SW480 (cell line): ENCODE data around the gene PDZD2.
"Not testable (repeated sequence)": the region's sequence is repeated elsewhere in the genome, so short reads cannot be mapped to it uniquely, and the experiment has no call there.

Source experiments
- DNase-seq: peaks from one replicate; pipeline ENCODE4 v3.0.0-alpha.2; 2016; ENCODE audit warnings: low spot score

The PDZD2 gene

GRCh38 chr5:32102254-32102986, 463.5 kb downstream of the PDZD2 start:
- no peak for DNase-seq

GRCh38 chr5:32103521-32103920, 464.6 kb downstream of the PDZD2 start:
- no peak for DNase-seq

GRCh38 chr5:32107291-32107690, 468.4 kb downstream of the PDZD2 start:
- DNase-seq: no peak

DNA sequence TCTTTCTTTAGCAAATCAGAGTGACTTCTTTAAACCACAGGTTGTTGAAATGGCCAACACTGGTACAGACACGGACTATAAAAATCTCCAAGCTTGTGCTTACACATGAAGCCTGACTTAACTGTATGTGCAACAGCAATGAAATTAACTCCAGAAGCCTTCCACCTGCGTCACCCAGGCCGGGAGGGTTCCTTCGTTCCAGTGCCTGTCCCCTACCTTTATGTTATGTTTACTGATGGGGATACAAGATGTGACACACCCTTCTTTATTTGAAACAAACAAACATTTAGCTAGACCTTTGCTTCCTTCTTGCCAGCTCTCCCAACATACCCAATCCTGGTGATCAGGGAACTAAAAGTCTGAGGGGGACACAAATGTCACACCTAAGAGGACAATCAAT, 469.2 kb downstream of the PDZD2 start:
- no peak for DNase-seq

- DNase-seq: no peak
Observed at GRCh38 chr5:32109236-32109635, 470.3 kb downstream of the PDZD2 start.

DNA sequence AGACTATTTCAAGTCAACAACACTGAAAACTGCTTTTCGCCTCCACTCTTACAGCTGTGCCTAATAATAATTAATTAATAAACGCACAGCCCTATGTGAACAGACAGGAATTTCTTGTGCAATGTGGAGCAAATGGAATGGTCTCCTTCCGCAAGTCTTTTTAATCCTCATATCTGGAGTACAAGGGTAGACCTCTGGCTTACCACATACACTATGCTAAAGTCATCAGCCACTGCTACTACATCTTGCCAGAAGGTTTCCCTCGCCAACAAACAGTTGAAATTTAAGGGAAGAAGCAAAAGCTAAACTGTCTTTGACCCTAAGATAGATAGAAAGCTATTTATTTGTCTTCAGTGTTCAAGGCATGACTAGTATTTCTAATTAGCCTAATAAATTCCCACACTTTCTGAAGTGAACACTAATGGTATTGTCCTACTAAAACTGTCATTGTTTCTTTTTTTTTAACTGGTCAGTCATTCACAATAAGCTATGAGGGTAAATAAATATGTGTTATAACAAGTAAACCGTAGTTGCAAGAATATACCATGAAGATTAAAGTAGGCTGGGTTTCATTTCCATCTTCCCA, 471.3 kb downstream of the PDZD2 start:
- no peak for DNase-seq

GRCh38 chr5:32115985-32116384, 477.1 kb downstream of the PDZD2 start:
- DNase-seq: no peak

DNA sequence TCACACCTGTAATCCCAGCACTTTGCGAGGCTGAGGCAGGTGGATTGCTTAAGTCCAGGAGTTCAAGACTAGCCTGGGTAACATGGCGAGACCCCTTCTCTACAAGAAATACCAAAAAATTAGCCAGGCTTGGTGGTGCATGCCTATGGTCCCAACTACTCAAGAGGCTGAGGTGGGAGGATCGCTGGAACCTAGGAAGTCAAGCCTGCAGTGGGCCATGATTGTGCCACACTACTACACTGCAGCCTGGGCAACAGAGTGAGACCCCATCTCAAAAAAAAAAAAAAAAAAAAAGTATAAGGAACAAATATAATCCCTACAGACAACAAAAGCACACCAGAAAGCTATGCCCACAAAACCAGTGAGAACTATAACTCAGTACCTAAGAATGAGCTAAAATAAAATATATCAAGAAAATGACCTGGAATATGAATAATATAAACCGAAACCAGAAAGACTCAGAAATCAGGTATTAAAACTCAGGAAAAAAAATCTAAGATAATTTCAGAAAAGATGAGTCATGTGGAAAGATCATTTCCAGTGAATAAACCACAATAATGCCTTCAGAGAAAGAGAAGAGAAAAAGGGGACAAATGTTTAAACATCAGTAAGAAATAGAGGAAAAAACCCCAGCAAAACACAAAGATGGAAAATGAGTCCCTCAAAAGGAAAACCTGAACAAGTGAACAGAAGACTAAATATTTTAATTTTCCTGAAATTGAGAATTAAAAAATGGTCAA, 477.8 kb downstream of the PDZD2 start:
- DNase-seq: no peak

GRCh38 chr5:32118922-32119321, 480.0 kb downstream of the PDZD2 start:
- DNase-seq: not testable (repeated sequence)

GRCh38 chr5:32123058-32123805, 484.3 kb downstream of the PDZD2 start:
- no peak for DNase-seq

DNA sequence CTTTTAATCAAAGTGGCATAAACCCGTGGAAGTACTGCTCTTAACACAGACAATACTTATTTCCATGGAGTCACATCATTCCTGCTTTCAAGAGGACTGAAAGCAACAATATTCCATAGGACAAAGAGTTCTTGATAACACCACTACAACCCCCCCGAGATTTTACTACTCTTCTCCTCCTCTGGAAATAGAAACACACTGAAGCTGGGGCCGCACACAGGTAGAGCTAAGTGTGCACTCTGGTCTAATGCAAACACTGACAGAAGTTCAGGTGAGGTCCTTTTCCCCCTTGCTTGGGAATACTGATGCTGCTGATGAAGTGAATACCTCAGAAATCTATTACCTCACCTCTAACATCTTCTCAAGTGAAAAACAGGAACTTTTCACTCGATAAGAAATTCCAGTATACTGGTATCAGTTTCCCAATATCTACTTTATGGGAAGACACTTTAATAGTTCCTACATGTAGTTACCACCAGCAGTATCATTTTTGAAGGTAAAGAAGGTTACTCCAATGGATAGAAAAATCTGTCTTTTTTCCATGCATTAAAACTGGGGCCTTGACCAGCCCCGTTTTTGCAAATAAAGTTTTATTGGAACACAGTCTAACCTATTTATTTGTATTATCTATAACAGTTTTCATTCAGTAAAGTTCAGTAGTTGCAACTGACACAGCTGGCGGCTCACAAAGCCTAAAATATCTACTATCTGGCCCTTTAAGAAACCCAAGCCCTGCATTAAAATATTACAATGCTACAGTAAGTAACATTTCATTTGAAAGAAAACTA, 485.2 kb downstream of the PDZD2 start:
- DNase-seq: no peak

DNA sequence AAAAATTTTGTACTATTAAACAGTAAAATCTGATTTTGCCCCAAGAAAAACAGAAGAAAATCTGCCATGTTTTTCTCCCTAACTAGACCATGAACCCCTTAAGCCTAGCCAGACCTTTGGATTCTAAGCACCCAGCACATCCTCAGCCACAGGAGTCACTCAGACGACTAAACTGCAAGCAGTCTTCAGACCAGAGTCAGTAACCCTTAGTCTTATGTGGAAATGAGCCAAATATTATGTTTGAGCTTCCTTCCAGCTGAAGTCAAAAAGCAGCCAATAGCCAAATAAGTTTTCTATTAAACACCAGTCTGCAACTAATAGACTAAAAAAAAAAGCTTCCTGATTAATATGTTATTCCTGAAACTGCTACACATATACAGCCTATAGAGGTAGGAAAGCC, 487.8 kb downstream of the PDZD2 start:
- no peak for DNase-seq

DNA sequence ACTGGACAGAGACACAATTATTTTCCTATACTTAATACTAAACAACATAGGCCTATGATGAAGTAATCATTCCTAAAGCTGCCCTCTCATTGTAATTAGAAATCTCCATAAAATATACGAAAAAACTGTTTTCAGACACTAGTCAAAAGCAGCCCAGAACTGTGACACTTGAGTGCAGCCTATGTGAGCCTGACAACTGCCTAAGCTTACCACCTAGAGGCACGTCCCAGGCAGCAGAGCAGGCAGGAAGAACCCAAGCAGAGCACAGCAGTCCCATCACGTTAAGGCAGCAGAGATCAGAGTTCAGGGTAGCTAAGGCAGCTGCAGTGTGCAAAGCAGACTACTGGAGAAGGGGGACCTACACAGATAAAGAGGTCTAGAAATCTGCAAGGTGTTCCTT, 488.8 kb downstream of the PDZD2 start:
- DNase-seq: no peak

- DNase-seq: no peak
Observed at GRCh38 chr5:32129074-32129598, 490.2 kb downstream of the PDZD2 start.

DNA sequence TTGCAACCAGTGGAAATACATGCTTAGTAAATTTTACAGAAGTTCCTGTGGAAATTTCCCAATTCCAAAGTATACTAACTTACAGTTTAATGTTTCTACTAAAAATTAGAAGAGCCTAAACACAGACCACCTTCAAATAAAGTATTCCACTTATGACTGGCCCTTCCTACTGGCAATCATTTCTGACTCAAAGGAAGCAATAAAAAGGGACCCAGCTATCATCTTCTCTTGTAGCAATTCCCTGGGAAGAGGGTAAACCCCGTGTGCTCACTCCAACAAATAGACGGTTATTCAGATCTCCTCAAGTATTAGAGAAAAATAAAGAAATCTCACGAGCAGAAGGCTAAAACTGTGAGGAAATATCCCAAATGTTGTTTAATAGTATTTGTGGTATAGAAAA, 491.9 kb downstream of the PDZD2 start:
- DNase-seq: no peak

DNA sequence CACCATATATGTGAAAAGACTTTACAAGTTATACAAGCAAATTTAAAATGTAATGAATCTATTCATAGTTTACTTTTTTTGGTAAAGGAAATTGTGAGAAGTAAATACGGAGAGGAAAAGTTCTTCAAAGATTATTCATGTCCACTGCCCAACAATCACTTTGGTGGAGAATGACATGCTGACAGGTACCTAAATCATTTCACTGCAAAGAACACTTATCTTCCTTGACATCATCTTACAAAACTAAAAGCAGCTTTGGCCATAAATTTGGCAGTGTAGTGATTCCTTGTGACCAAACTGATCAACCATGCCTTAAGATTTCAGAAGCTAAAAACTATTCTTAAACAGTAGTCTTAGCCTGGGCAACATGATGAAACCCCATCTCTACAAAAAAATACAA, 492.7 kb downstream of the PDZD2 start:
- DNase-seq: no peak

DNA sequence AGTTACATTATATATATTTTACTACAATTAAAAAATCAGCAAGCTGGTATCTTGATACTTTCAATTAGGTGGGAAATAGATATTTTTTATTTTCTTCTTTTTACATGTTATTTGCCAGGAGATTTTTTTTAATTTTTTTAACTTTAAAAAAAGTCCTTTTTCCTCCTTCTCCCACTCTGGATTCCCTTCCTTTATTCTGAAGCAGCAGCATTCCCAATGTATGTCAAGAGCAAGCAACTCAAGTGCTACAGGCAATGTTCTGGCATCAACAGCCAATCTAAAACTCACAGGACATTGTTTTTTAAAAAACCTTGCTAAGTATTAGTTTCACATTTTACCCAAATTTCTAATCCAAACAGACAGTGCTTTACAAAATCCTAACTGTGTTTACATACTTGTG, 493.8 kb downstream of the PDZD2 start:
- DNase-seq: no peak

DNA sequence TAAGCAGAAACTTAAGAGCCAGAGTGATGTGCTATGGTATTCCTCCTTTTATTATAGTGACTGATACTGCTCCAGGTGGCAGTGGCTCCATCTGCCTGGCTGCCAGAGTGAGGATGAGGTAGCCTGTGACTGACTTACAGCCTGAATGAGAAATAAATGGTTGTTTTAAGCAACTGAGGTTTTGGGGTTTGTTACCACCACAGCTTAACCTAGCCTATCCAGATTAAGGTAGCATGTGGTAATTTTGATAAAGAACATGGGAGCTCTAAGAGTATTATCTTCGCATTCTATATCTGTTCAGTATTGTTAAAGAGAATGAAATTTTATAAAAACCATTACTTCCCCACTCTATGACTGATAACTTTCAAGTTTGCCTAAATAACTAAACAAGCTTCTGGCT, 496.2 kb downstream of the PDZD2 start:
- DNase-seq: no peak

- no peak for DNase-seq
Observed at GRCh38 chr5:32136342-32136741, 497.4 kb downstream of the PDZD2 start.

GRCh38 chr5:32138839-32139493, 500.0 kb downstream of the PDZD2 start:
- DNase-seq: no peak
